SJSA1 (cell line): ENCODE measurements around the gene COL5A2. TPM values are rescaled to one million over a fixed set of nuclear protein-coding genes. Genes with fewer than 3 reads are reported as not detected.

ENCODE experiments used
- DNase-seq, 2 experiments: peaks; one replicate each; pipeline ENCODE4 v3.0.0-alpha.2; 2015 to 2020; ENCODE audit warnings: low spot score in 2 of 2, low read depth in 1 of 2
- H3K27ac ChIP-seq: fragments of 250-450 bp; sonication (Bioruptor Pico); 2 replicates; pipeline ENCODE4 v1.5.1; 2020; ENCODE audit warnings: mild to moderate bottlenecking, moderate library complexity
- H3K27me3 ChIP-seq: fragments of 250-450 bp; sonication (Bioruptor Pico); replicated peaks from 2 replicates; pipeline ENCODE4 v1.5.1; 2020; ENCODE audit warnings: mild to moderate bottlenecking, moderate library complexity
- H3K36me3 ChIP-seq: fragments of 250-450 bp; sonication (Bioruptor Pico); 2 replicates; pipeline ENCODE4 v1.5.1; 2020; ENCODE audit warnings: mild to moderate bottlenecking
- H3K4me1 ChIP-seq: fragments of 250-450 bp; sonication (Bioruptor Pico); replicated peaks from 2 replicates; pipeline ENCODE4 v1.6.1; 2021; ENCODE audit warnings: mild to moderate bottlenecking
- H3K4me3 ChIP-seq: fragments of 250-450 bp; sonication (Bioruptor Pico); 2 replicates; pipeline ENCODE4 v1.5.1; 2020; ENCODE audit warnings: mild to moderate bottlenecking
- H3K9me3 ChIP-seq: fragments of 250-450 bp; sonication (Bioruptor Pico); replicated peaks from 2 replicates; pipeline ENCODE4 v1.5.1; 2020; ENCODE audit warnings: mild to moderate bottlenecking
- total RNA-seq: library from RNA; depleted of rRNA; stranded (reverse); fragments of >200 nt; shearing (Covaris generic); gene quantifications from 2 replicates; pipeline ENCODE4 v1.2.3, GENCODE V29; 2014

The COL5A2 gene
- total RNA-seq, 1 experiment from 2014 or later = 917 TPM

DNA sequence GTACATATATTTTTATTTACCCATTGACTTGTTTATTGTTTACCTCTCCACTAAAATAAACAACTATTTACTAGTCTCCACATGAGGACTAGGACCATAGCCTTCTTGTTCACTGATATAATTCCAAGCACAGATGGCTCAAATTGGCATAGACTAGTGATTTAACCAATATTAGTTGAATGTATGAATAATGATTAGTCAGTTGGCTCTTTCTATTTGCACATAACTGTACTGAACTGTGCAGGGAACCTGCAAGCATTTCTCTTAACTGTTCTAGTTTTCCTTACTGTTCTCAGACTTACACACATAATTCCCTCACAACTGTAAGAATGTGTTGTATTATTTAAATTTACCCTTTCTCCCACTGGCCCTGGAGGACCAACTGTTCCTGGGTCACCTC, 113.5 kb downstream of the COL5A2 start:
- H3K27ac ChIP-seq = no peak overlapping the region
- H3K4me3 ChIP-seq = no peak overlapping the region
- no peaks in the 10 kb centered on the region for H3K9me3 ChIP-seq
- H3K36me3 ChIP-seq = peaks cover 98% of the 10 kb centered on the region
- no peaks in the 10 kb centered on the region for H3K27me3 ChIP-seq
- H3K4me1 ChIP-seq = peaks cover 3% of the 10 kb centered on the region; the same call in 1 of the 2 replicates
- no peak for DNase-seq

DNA sequence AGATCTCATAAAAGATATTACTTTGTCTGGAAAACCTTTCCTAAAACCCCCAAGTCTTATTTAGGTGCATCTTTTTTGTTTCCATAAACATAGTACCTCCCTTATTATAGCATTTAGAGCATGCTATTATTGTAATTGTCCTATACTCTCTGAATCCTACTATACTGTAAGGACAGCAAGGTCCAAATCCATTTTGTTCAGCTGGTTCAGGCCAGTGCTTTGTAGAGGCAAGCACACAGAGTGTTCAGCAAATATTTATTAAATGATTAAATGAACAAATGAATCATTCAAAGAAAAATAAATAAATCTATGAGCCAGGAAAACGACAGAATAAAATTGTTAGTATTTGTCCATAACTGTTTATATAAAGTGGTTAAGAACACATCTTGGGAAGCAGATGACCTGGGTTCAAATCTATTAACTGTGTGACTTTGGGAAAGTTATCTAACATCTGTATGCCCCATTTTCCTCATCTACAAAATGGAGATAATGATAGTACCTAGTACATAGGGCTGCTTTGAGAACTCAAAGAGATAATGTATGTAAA, 119.4 kb downstream of the COL5A2 start:
- H3K27ac ChIP-seq = no peak overlapping the region
- H3K9me3 ChIP-seq = no peaks in the 10 kb centered on the region
- peak in 1 of 2 experiments; percentile 54 for DNase-seq
- H3K4me3 ChIP-seq = no peak overlapping the region
- no peaks in the 10 kb centered on the region for H3K27me3 ChIP-seq
- H3K4me1 ChIP-seq = peaks cover 19% of the 10 kb centered on the region
- H3K36me3 ChIP-seq = peaks cover 95% of the 10 kb centered on the region

DNA sequence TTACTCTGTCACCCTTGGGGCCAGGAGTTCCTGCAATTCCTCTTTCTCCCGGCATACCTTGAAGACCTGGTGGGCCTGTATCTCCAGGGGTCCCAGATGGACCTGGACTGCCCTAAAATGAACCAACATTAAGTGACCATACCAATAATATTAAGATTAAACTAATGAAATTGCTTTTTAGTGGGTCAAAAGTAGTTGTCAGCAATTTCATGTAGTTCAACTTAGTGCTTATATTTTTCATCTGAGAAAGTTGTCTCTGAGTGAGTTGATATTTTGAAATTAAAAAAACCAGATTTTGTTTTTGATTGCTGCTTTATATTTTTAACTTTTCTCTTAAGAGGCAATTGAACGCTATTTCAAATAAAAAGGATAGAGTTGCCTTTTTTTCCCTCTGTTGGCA, 122.2 kb downstream of the COL5A2 start:
- Histone ChIP-seq H3K36me3 (peaks cover 93% of the 10 kb centered on the region), H3K4me1 (peaks cover 19% of the 10 kb centered on the region), H3K27ac (no peak overlapping the region)

DNA sequence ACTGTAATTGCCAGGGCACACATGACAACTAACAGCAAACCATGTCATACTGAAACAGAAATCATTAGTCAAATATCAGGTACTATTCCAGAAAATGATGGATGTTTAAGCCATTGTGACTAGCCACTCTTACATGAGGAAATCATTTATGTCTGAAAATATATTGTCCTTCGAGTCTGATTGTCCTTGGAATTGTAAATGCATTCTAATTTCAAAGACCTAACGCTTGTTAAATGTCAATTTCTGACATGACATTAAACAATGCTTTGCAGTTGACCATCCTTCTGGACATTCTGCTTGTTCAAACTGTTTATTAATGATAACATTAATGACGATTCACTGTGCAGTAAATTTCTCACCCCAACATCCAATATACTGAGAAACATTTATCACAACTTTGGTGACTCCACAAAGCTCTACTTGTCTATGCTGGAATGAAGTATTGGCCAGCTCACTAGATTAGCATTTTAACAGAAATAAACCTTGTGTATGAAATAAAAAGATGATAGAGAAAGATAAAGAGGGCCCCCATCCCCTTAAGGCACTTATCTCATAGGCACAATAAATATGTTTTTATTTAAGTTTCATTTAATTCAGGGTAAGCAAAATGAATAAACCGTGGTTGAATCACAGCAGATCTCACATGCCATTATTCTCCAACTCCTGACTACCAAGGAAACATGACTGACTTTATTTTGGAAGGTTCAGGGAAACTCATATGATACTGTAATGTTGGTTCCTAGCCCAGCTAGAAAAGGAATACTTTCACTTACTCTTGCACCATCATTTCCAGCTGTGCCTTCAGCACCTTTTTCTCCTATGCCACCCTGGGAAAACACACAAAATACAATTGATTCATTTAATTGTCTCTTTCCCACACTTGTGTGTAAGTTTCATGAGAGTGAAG, 123.1 kb downstream of the COL5A2 start:
- DNase-seq = no peak
- peaks cover 17% of the 10 kb centered on the region for H3K4me1 ChIP-seq
- H3K9me3 ChIP-seq = no peaks in the 10 kb centered on the region
- no peaks in the 10 kb centered on the region for H3K27me3 ChIP-seq
- H3K4me3 ChIP-seq = no peak overlapping the region
- H3K27ac ChIP-seq = no peak overlapping the region
- H3K36me3 ChIP-seq = peaks cover 94% of the 10 kb centered on the region

More for the DNA sequence above, 122.2 kb downstream of the COL5A2 start:
- Histone ChIP-seq H3K9me3 (no peaks in the 10 kb centered on the region), H3K4me3 (no peak overlapping the region), H3K27me3 (no peaks in the 10 kb centered on the region)
- no peak for DNase-seq

DNA sequence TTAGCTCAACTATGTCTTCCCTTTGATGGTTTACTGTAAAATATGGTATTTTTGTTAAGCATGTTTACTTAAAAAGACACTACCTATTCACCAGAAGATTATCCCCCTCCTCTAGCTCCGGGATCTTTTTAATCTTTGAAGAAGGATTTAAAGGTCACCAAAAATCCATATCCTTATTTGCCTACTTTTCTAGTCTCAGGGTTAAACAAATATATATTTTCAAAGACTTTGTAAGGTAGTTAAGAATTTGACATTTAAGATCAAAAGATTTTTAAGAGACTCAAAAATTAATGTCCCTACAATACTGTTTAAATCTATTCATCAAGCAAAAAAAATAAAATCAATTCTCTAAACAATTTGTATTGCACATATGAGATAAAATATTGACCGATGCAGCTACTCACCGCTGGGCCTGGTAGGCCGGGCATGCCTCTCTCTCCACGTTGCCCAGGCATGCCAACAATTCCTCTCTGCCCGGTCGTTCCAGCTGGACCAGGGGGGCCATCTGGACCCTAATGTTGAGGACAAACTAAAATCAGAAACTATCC, 129.3 kb downstream of the COL5A2 start:
- Histone ChIP-seq H3K36me3 (peaks cover 94% of the 10 kb centered on the region), H3K4me1 (no peaks in the 10 kb centered on the region), H3K9me3 (no peaks in the 10 kb centered on the region), H3K27me3 (no peaks in the 10 kb centered on the region), H3K4me3 (no peak overlapping the region), H3K27ac (no peak overlapping the region)
- DNase-seq = no peak

DNA sequence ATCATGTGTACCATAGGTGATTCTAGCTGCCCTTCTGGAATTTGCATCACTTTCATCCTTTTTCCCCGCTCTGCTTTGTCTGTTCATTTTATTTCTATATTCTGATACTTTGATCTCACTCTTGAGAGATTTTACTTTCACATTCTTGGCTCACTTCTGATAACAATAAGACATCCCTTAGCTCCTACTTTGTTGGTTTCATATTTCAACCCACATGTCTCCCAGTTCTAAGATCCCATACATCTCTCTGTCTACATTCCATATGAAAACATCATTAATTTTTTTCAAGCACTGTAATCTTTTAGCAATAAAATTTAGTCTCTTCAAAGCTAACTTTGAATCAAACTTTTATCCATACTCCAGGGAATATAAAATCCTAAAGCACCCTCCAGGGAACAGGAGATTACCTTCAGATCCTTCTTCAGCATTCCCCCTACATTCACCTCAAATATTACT, 129.8 kb downstream of the COL5A2 start:
- H3K9me3 ChIP-seq = no peaks in the 10 kb centered on the region
- H3K36me3 ChIP-seq = peaks cover 92% of the 10 kb centered on the region
- H3K4me1 ChIP-seq = no peaks in the 10 kb centered on the region
- no peaks in the 10 kb centered on the region for H3K27me3 ChIP-seq
- DNase-seq = no peak
- no peak overlapping the region for H3K4me3 ChIP-seq
- H3K27ac ChIP-seq = no peak overlapping the region

DNA sequence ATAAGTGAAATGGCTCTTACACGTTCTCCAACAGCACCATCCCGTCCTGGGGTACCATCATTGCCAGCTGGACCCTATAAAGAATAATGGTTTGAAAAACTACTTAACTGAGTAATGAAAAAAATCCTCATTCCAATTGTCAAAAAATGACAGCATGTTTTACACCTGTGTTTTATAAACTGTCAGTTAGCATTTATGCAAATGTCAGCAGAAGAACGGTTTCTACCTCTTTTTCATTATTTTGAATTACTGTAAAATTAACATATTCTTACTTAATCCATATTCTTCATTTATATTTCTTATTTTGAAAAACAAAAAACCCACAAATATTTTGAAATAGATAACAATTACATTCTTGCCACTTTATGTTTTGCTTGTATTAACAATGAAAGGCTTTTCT, 131.4 kb downstream of the COL5A2 start:
- H3K9me3 ChIP-seq = no peaks in the 10 kb centered on the region
- no peak overlapping the region for H3K27ac ChIP-seq
- no peak for DNase-seq
- no peaks in the 10 kb centered on the region for H3K4me1 ChIP-seq
- no peaks in the 10 kb centered on the region for H3K27me3 ChIP-seq
- peaks cover 91% of the 10 kb centered on the region for H3K36me3 ChIP-seq
- H3K4me3 ChIP-seq = no peak overlapping the region

DNA sequence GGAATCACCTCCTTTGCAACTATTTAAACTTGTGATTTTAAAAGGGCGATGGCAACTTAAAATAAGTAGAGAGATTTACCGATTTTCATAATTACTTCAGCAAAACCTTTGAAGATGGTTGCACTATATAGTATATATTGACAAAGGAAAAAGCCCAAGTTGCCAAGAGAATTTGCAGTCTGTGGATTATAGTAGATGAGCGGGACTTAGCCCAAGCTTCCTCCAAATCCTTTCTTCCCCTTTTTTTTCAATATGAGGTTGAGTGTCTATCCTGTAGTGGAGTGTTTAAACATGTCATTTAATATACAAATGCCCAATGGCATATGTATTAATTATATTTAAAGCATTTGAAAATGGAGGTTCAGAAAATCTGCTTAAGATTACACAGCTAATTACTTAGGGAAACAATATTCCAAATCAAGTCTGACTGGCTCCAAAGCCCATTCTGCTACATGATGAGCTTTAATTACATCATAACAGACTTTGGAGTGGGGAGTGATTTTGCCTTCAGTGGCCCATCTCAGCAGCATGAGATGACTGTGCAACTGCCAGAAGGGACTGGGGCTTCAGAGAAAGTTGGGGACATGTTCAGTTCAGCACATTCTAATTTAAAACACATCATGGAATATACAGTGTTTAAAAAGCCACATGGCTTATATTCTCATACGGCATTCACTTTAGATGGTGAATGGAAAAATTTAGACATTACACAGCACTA, 132.2 kb downstream of the COL5A2 start:
- Histone ChIP-seq H3K4me1 (no peaks in the 10 kb centered on the region), H3K27ac (no peak overlapping the region), H3K4me3 (no peak overlapping the region), H3K9me3 (no peaks in the 10 kb centered on the region), H3K27me3 (no peaks in the 10 kb centered on the region), H3K36me3 (peaks cover 91% of the 10 kb centered on the region)
- DNase-seq = no peak

DNA sequence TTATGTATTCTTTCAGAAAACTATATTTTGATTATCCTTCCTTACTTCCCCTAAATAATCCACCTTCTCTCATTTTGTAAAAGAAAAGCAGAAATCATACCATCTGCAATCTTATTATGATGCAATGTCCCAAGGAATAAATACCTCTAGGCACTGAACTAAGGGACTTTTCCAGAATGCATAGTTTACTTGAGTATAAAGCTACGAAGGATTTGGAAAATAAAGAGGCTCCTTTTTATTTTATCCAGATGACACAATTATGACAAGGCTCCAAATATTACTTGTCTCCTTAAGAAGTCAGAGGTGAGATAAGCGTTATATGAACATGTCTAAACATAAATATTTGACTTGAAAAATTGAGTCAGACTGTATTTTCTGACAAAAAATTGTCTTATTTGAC, 133.2 kb downstream of the COL5A2 start:
- no peak for DNase-seq
- Histone ChIP-seq H3K4me1 (no peaks in the 10 kb centered on the region), H3K9me3 (no peaks in the 10 kb centered on the region), H3K36me3 (peaks cover 91% of the 10 kb centered on the region), H3K4me3 (no peak overlapping the region), H3K27me3 (no peaks in the 10 kb centered on the region), H3K27ac (no peak overlapping the region)

DNA sequence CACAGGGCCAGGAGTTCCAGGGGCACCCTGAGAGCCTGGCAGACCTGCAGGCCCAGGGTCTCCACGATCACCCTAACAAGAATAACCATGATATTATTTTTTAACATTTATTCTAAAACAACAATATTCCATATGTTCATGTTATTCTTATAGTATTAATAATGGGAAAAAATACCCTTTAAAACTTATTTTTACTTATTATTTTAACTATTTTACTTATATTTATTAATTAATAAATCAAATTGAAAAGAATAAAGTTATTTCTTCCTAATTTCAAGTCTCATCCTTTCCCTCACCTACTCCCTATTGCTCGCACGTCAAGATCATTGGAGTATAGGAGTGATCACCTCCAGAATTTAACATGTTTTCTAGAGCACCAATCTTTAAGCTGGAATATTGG, 133.7 kb downstream of the COL5A2 start:
- DNase-seq = no peak
- H3K27ac ChIP-seq = no peak overlapping the region
- no peaks in the 10 kb centered on the region for H3K9me3 ChIP-seq
- no peaks in the 10 kb centered on the region for H3K4me1 ChIP-seq
- H3K27me3 ChIP-seq = no peaks in the 10 kb centered on the region
- no peak overlapping the region for H3K4me3 ChIP-seq
- H3K36me3 ChIP-seq = peaks cover 91% of the 10 kb centered on the region

DNA sequence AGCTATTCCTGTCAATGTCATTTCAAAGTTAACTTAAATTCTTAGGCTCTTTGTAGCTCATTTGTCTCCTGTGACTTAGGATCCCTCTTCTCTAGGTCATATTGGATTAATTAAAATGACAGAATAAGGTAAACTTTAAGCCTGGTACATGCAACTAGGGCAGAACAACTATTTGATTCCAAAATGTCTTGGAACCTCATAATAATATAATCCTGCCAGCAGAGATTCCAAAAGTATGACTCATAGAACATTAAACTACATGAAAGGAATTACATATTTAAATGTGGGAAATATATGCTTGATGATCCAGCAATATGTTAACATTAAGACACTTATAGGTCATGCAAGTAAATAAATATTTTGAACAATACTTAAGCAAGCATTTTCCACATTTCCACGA, 142.0 kb downstream of the COL5A2 start:
- no peak overlapping the region for H3K27ac ChIP-seq
- no peak for DNase-seq

DNA sequence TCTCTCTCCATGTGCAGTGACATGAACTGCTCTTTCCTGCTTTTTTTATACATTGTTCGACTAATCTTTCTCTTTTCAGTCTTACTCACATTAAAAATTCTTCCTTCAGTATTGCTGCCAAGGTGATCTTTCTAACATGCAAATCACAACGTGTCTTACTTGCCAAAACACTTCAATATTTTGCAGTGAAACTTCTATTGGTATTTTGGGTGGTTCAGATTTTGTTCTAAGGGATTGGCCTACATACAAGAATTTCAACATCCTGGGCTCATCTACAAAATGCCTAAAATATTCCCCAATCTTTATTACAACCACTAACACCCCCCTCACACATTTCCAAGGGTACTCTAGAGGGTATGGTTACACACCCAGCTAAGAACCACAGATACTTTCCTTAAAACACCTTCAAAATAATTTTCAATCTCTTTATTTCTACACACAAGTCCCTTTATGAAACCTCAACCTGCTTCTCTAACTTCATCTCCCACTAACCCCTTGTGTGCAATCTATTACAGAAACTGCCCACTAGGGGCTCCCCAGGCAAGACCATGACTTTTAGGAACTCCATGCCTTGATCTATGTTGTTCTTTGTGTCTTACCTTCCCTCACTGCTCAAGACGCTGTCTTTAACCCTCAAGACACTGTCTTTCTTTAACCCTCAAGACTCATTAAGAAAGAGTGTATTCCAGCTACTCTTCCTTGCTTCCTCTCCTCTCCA, 154.5 kb downstream of the COL5A2 start:
- no peak overlapping the region for H3K27ac ChIP-seq

More for the DNA sequence above, 142.0 kb downstream of the COL5A2 start:
- H3K27me3 ChIP-seq = no peaks in the 10 kb centered on the region
- H3K9me3 ChIP-seq = no peaks in the 10 kb centered on the region
- H3K4me3 ChIP-seq = no peak overlapping the region
- H3K36me3 ChIP-seq = peaks cover 97% of the 10 kb centered on the region
- H3K4me1 ChIP-seq = no peaks in the 10 kb centered on the region; the same call in 1 of the 2 replicates

DNA sequence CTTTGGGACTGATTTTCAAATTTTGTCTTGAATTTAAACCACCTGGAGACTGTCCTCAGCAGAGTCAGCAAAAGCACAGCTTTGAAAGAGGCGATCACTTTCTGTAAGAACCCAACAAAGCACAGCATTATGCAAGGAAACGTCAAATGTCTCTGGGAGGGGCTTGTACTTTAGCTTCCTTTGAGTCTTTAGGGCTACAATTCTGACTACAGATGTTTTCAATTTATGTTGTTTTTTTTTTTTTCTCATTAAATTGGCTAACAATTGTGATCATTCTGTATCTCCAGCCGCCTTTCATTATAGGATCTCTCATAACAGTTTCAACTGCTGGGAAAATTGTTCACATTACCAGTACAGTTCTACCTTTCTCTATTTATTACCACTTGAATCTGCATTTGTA, 157.1 kb downstream of the COL5A2 start:
- Histone ChIP-seq H3K4me3 (no peak overlapping the region), H3K4me1 (peaks cover 4% of the 10 kb centered on the region; the same call in 1 of the 2 replicates), H3K36me3 (peaks cover 5% of the 10 kb centered on the region), H3K9me3 (no peaks in the 10 kb centered on the region), H3K27me3 (no peaks in the 10 kb centered on the region), H3K27ac (no peak overlapping the region)
- DNase-seq = no peak

More for the DNA sequence above, 154.5 kb downstream of the COL5A2 start:
- no peaks in the 10 kb centered on the region for H3K27me3 ChIP-seq
- H3K4me1 ChIP-seq = peaks cover 3% of the 10 kb centered on the region; the same call in 1 of the 2 replicates
- H3K9me3 ChIP-seq = no peaks in the 10 kb centered on the region
- DNase-seq = no peak
- H3K36me3 ChIP-seq = peaks cover 5% of the 10 kb centered on the region
- H3K4me3 ChIP-seq = no peak overlapping the region
